ENCODE data around the gene WHRN.

The WHRN gene

GRCh38 chr9:114477642-114478041 lies 27.6 kb downstream of the WHRN start:
- H3K27ac Mint-ChIP-seq: no peak overlapping the region
- H3K4me3 Mint-ChIP-seq: no peak overlapping the region
- H3K27me3 Mint-ChIP-seq (ENCODE audit: low read depth): no peaks in the 10 kb centered on the region
- peaks cover 17% of the 10 kb centered on the region for H3K4me1 Mint-ChIP-seq (ENCODE audit: low read depth)
- no peaks in the 10 kb centered on the region for H3K36me3 Mint-ChIP-seq (ENCODE audit: low read depth)
- no peaks in the 10 kb centered on the region for H3K9me3 Mint-ChIP-seq

GRCh38 chr9:114476891-114477469 lies 28.3 kb downstream of the WHRN start:
- Mint-ChIP-seq H3K36me3 (ENCODE audit: low read depth) (no peaks in the 10 kb centered on the region), H3K4me3 (no peak overlapping the region), H3K27me3 (ENCODE audit: low read depth) (no peaks in the 10 kb centered on the region), H3K27ac (no peak overlapping the region), H3K9me3 (no peaks in the 10 kb centered on the region), H3K4me1 (ENCODE audit: low read depth) (peaks cover 17% of the 10 kb centered on the region)

DNA sequence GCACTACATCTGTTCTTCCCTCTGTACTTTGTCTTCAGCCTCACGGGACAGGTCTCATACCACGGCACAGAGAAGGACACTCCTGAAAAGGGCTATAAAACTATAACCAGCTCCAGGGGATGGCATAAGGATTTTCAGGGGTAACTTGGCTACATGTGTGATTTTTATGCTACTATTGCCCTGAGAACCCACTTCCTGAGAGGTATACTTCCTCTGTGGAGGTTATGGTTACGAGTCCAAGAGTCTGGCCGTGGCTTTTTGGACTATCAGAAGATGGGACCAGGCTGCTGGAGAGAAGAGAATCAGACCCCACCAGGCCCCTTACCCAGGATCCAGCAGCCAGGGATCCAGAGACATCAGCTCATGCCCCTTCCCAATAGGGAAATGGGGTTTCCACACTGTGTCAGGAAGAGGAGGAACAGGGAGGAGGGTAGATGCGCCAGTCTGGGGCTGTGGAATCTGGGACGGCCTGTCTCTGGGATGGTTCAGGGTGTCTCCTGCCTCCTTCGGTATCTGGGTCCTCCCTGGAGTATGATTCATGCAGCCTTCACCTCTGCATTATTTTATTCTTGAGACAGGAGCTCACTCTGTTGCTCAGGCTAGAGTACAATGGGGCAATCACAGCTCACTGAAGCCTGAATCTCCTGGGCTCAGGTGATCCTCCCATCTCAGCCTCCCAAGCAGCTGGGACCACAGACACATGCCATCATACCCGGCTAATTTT lies 29.7 kb downstream of the WHRN start:
- H3K36me3 Mint-ChIP-seq (ENCODE audit: low read depth): no peaks in the 10 kb centered on the region
- H3K27ac Mint-ChIP-seq: no peak overlapping the region
- H3K4me1 Mint-ChIP-seq (ENCODE audit: low read depth): peaks cover 15% of the 10 kb centered on the region
- H3K4me3 Mint-ChIP-seq: no peak overlapping the region
- H3K9me3 Mint-ChIP-seq: no peaks in the 10 kb centered on the region
- H3K27me3 Mint-ChIP-seq (ENCODE audit: low read depth): no peaks in the 10 kb centered on the region

DNA sequence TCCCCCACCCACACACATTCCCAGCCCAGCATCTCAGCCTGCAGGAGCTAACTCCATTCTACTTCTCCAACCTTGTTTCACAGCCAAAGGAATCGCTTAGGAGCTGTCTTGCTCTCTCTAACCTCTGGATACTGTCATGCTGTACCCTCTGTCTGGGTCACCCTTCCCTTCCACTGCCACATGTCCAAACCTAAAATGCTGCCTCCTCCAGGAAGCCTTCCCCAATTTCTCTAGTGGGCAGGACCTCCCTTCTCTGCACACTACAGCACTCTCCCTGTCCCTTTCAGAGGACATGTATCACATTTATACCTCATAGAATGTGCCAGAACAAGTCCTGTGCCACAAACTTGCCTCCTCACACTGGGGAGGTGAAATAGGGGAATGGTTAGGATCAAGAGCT lies 30.8 kb downstream of the WHRN start:
- Mint-ChIP-seq H3K9me3 (no peaks in the 10 kb centered on the region), H3K27me3 (ENCODE audit: low read depth) (no peaks in the 10 kb centered on the region), H3K36me3 (ENCODE audit: low read depth) (no peaks in the 10 kb centered on the region), H3K27ac (no peak overlapping the region), H3K4me1 (ENCODE audit: low read depth) (peaks cover 15% of the 10 kb centered on the region), H3K4me3 (no peak overlapping the region)

DNA sequence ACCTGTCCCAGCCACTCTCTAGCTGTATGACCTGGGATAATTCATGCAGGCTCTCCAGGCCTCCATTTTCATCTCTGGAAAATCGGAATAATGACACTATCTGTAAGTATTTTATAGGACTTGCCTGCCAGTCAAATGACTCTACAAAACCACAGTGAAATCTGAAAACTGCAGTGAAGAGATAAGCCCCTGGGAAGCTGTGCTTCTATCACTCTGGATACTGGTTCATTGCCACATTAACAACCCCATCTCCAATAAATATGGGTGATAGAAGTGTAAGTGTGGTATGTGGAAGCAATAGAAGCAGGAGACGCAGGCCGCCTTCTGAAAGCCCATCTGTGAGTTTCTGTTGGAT lies 31.8 kb downstream of the WHRN start:
- peaks cover 15% of the 10 kb centered on the region for H3K4me1 Mint-ChIP-seq (ENCODE audit: low read depth)
- no peak overlapping the region for H3K4me3 Mint-ChIP-seq
- no peaks in the 10 kb centered on the region for H3K36me3 Mint-ChIP-seq (ENCODE audit: low read depth)
- no peak overlapping the region for H3K27ac Mint-ChIP-seq
- H3K27me3 Mint-ChIP-seq (ENCODE audit: low read depth): no peaks in the 10 kb centered on the region
- no peaks in the 10 kb centered on the region for H3K9me3 Mint-ChIP-seq

DNA sequence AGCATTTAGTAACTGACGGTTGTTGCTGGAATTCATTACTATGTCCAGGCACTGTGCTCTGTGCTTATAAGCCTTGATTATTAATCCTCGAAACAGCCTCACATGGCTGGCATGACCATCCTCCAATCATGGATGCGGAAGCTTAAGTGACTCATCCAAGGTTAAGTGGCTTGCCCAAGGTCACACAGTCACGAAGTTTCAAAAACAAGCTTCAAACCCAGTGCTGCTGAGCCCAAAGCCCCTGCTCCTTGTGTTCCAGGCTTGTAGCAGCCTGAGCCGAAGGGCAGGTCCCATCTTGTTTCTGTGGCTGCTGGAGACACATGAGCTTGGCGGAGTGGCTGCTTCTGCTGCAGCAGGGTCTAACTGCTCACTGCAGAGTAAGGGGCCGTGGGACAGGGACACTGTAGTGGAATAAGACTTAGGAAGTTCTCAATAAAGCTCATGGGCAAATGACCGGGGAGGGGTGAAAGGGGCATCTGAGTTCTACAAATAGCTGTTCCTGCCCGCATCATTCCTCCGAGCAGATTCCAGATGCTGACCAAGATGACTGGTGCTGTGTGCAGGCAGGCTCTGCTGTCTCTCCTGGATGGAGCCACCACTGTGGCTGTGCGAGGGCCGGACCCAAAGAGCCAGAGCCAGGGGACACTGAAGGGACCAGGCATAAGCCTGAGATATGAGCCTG lies 32.4 kb downstream of the WHRN start:
- no peak overlapping the region for H3K4me3 Mint-ChIP-seq
- peaks cover 15% of the 10 kb centered on the region for H3K4me1 Mint-ChIP-seq (ENCODE audit: low read depth)
- no peak overlapping the region for H3K27ac Mint-ChIP-seq
- no peaks in the 10 kb centered on the region for H3K9me3 Mint-ChIP-seq
- no peaks in the 10 kb centered on the region for H3K36me3 Mint-ChIP-seq (ENCODE audit: low read depth)
- H3K27me3 Mint-ChIP-seq (ENCODE audit: low read depth): no peaks in the 10 kb centered on the region

- no peak overlapping the region for H3K27ac Mint-ChIP-seq
- no peaks in the 10 kb centered on the region for H3K9me3 Mint-ChIP-seq
- H3K4me1 Mint-ChIP-seq (ENCODE audit: low read depth): peaks cover 15% of the 10 kb centered on the region
- no peaks in the 10 kb centered on the region for H3K36me3 Mint-ChIP-seq (ENCODE audit: low read depth)
- H3K4me3 Mint-ChIP-seq: no peak overlapping the region
- no peaks in the 10 kb centered on the region for H3K27me3 Mint-ChIP-seq (ENCODE audit: low read depth)
Measured at GRCh38 chr9:114471157-114471556, 34.1 kb downstream of the WHRN start.

GRCh38 chr9:114470581-114470980 lies 34.7 kb downstream of the WHRN start:
- no peaks in the 10 kb centered on the region for H3K36me3 Mint-ChIP-seq (ENCODE audit: low read depth)
- no peaks in the 10 kb centered on the region for H3K9me3 Mint-ChIP-seq
- H3K27ac Mint-ChIP-seq: no peak overlapping the region
- no peak overlapping the region for H3K4me3 Mint-ChIP-seq
- no peaks in the 10 kb centered on the region for H3K27me3 Mint-ChIP-seq (ENCODE audit: low read depth)
- H3K4me1 Mint-ChIP-seq (ENCODE audit: low read depth): peaks cover 13% of the 10 kb centered on the region

- H3K4me1 Mint-ChIP-seq (ENCODE audit: low read depth): peaks cover 11% of the 10 kb centered on the region
Measured at GRCh38 chr9:114470121-114470520, 35.2 kb downstream of the WHRN start.

DNA sequence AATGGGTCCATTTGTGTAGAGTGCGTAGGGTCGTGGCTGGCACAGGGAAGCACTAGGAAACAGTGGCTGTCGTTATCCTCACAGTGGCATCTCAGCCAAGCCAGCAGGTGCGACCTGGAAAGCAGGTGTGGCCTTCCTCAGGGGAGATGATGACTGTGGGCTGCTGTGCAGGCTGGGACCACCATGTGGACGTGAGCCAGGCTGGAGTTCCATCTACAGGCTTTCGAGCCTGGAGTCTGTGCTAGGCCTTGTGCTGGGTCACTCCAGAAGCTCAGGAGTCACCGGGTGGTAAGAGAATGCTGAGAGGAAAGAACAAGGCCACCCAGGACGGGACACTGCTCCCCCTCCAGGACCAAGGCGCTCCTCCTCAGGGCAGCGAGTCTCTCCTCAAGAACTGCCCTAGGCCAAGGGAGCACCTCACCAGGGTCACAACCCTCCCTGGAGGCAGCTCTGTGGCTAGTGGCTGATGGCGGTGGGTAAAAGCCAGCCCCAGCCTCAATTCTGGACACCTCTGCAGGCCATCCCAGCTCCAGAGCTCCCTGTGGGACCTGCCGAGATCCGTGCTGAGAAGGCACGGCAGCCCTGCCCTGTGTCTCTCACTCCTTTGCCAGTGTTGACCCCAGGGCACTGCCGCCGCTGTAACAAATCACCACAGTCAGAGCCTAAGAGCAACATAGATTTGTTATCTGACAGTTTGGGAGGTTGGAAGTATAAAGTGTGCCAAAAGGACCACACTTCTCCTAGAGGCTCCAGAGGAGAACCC lies 36.0 kb downstream of the WHRN start:
- no peak overlapping the region for H3K27ac Mint-ChIP-seq
- no peaks in the 10 kb centered on the region for H3K36me3 Mint-ChIP-seq (ENCODE audit: low read depth)
- H3K4me1 Mint-ChIP-seq (ENCODE audit: low read depth): peaks cover 6% of the 10 kb centered on the region
- no peaks in the 10 kb centered on the region for H3K27me3 Mint-ChIP-seq (ENCODE audit: low read depth)
- no peaks in the 10 kb centered on the region for H3K9me3 Mint-ChIP-seq
- H3K4me3 Mint-ChIP-seq: no peak overlapping the region

More at GRCh38 chr9:114470121-114470520, 35.2 kb downstream of the WHRN start:
- no peak overlapping the region for H3K4me3 Mint-ChIP-seq
- H3K27ac Mint-ChIP-seq: no peak overlapping the region
- H3K27me3 Mint-ChIP-seq (ENCODE audit: low read depth): no peaks in the 10 kb centered on the region
- no peaks in the 10 kb centered on the region for H3K36me3 Mint-ChIP-seq (ENCODE audit: low read depth)
- H3K9me3 Mint-ChIP-seq: no peaks in the 10 kb centered on the region

DNA sequence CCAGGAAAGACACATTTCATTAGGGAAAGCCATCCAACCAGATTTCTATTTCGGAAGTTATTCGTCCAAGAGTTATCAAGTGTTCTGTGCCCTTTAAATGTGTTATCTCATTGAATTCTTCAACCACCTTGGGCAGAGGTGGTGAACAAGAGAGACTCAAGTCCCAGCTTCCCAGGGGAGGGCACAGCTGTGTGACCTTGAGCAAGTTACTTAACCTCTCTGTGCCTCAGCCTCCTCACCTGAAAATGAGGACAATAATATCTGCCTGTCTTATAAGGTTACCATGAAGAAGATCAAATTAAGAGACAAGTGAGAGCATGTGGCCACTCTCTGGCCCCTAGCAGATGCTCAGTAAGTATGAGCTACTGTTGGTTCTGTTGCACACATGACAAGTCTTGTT lies 37.4 kb downstream of the WHRN start:
- Mint-ChIP-seq H3K4me3 (no peak overlapping the region), H3K36me3 (ENCODE audit: low read depth) (no peaks in the 10 kb centered on the region), H3K4me1 (ENCODE audit: low read depth) (peaks cover 4% of the 10 kb centered on the region), H3K27me3 (ENCODE audit: low read depth) (no peaks in the 10 kb centered on the region), H3K27ac (no peak overlapping the region), H3K9me3 (no peaks in the 10 kb centered on the region)

DNA sequence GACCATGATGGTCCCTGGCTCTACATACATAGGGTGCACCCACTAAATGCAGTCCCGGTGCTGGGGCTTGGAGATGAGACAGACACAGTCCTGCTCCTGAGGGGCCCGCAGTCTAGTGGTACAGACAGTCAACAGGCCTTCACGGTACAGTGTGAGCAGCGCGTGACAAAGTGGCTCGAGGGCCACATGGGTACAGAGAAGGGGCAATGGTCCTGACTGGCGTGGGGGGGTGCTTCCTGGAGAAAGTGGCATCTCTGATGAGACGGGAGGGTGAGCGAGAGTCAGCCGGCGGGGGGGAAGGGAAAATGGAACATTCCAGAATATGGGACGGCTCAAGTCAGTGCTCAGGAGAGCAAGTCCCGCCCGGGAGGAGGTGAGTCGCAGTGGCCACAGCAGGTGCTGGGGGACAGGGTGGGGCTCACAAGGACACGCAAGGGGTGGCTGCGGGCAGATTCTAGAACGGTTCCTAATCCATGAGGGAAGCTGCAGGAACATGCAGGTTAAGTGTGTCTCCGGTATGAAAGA lies 38.0 kb downstream of the WHRN start:
- H3K27me3 Mint-ChIP-seq (ENCODE audit: low read depth): no peaks in the 10 kb centered on the region
- H3K9me3 Mint-ChIP-seq: no peaks in the 10 kb centered on the region
- no peak overlapping the region for H3K27ac Mint-ChIP-seq

GRCh38 chr9:114465906-114466900 lies 39.1 kb downstream of the WHRN start:
- H3K4me1 Mint-ChIP-seq (ENCODE audit: low read depth): peaks cover 4% of the 10 kb centered on the region
- H3K27me3 Mint-ChIP-seq (ENCODE audit: low read depth): no peaks in the 10 kb centered on the region
- H3K4me3 Mint-ChIP-seq: no peak overlapping the region
- no peaks in the 10 kb centered on the region for H3K36me3 Mint-ChIP-seq (ENCODE audit: low read depth)
- no peak overlapping the region for H3K27ac Mint-ChIP-seq
- H3K9me3 Mint-ChIP-seq: no peaks in the 10 kb centered on the region

More for the DNA sequence above, 38.0 kb downstream of the WHRN start:
- H3K36me3 Mint-ChIP-seq (ENCODE audit: low read depth): no peaks in the 10 kb centered on the region
- peaks cover 4% of the 10 kb centered on the region for H3K4me1 Mint-ChIP-seq (ENCODE audit: low read depth)
- no peak overlapping the region for H3K4me3 Mint-ChIP-seq

All from T-helper 1 cell treated with Interleukin-12 subunit alpha and Interleukin-12 subunit beta and Interleukin-4 antibody, amounts not matched to agents 30 μg/mL and 1 μg/mL, for 36 hours (primary cell).